Activated CD4-positive, alpha-beta T cell treated with anti-CD3 and anti-CD28 coated beads, Interleukin-2, amount 50 U/mL, for 48 hours (primary cell): Measurements from ENCODE around the gene ZNF628.

Source experiments
- DNase-seq, 2 experiments: peaks; one replicate each; pipeline ENCODE4 v3.0.0-alpha.2; 2020

ZNF628 gene

GRCh38 chr19:55466241-55466614 is 10.2 kb upstream of the ZNF628 start:
- no peak for DNase-seq

GRCh38 chr19:55467236-55468053 is 9.0 kb upstream of the ZNF628 start:
- peak; percentile 73 to 77 for DNase-seq

- DNase-seq = no peak
These were observed 8.4 kb upstream of the ZNF628 start for GRCh38 chr19:55468054-55468393.

- no peak for DNase-seq
These were observed 5.2 kb upstream of the ZNF628 start for GRCh38 chr19:55471266-55471665.

- no peak for DNase-seq
These were observed 4.0 kb upstream of the ZNF628 start for GRCh38 chr19:55472463-55472862.

- DNase-seq = no peak
These were observed 3.0 kb upstream of the ZNF628 start for GRCh38 chr19:55473225-55474012.

GRCh38 chr19:55474269-55475265 is 1.9 kb upstream of the ZNF628 start:
- DNase-seq = no peak

GRCh38 chr19:55477905-55478304 is 1.5 kb downstream of the ZNF628 start:
- DNase-seq = no peak

- no peak for DNase-seq
These were observed 1.9 kb downstream of the ZNF628 start for GRCh38 chr19:55478364-55478763.

- DNase-seq = no peak
These were observed 2.6 kb downstream of the ZNF628 start for GRCh38 chr19:55479045-55479444.

- no peak for DNase-seq
These were observed 3.2 kb downstream of the ZNF628 start for GRCh38 chr19:55479451-55480230.

GRCh38 chr19:55481148-55481793 is 4.9 kb downstream of the ZNF628 start:
- DNase-seq = no peak

GRCh38 chr19:55481794-55482155 is 5.4 kb downstream of the ZNF628 start:
- no peak for DNase-seq

GRCh38 chr19:55482156-55482961 is 5.9 kb downstream of the ZNF628 start:
- no peak for DNase-seq

- DNase-seq = no peak
These were observed 6.7 kb downstream of the ZNF628 start for GRCh38 chr19:55482967-55483705.

- DNase-seq = no peak
These were observed 7.5 kb downstream of the ZNF628 start for GRCh38 chr19:55483706-55484592.

GRCh38 chr19:55484593-55485438 is 8.4 kb downstream of the ZNF628 start, which contains the start of gene NAT14:
NAT14 (plus strand) TSS chr19:55485188; CDS start chr19:55485709, 521 bp downstream.
- peak; percentile 67 to 73 for DNase-seq

GRCh38 chr19:55485439-55486011 is 9.1 kb downstream of the ZNF628 start:
- no peak for DNase-seq
